Effector memory CD8-positive, alpha-beta T cell (primary cell): Measurements from ENCODE around the gene ATE1.

Source experiments
- ATAC-seq: fragments of 150-1000 bp; cut with Tn5 transposase; replicated peaks from 2 replicates; pipeline ENCODE4 v1.10.0; 2021; ENCODE audit warnings: mild to moderate bottlenecking, moderate library complexity
- DNase-seq, 3 experiments: peaks; one replicate each; pipeline ENCODE4 v3.0.0; 2021
- H3K27ac Mint-ChIP-seq, 2 donors: one replicate each; pipeline ENCODE4 v1.8.0; 2022; ENCODE audit warnings: mild to moderate bottlenecking in 2 of 2, mixed read lengths in 2 of 2, moderate library complexity in 2 of 2
- H3K27me3 Mint-ChIP-seq, 2 donors: one replicate each; pipeline ENCODE4 v1.8.0; 2022; ENCODE audit warnings: mixed read lengths in 2 of 2
- H3K36me3 Mint-ChIP-seq: one replicate; pipeline ENCODE4 v1.8.0; 2022; ENCODE audit warnings: mild to moderate bottlenecking, moderate library complexity, mixed read lengths; ENCODE audit not compliant: insufficient read depth
- H3K4me1 Mint-ChIP-seq, 2 donors: one replicate each; pipeline ENCODE4 v1.8.0; 2022; ENCODE audit warnings: low read depth in 2 of 2, mixed read lengths in 2 of 2
- H3K4me3 Mint-ChIP-seq, 2 donors: one replicate each; pipeline ENCODE4 v1.8.0; 2022; ENCODE audit warnings: mild to moderate bottlenecking in 2 of 2, mixed read lengths in 2 of 2, moderate library complexity in 2 of 2
- H3K9me3 Mint-ChIP-seq, 2 donors: one replicate each; pipeline ENCODE4 v1.8.0; 2022; ENCODE audit warnings: mixed read lengths in 2 of 2

The ATE1 gene

GRCh38 chr10:121736315-121737130 lies 191.3 kb downstream of the ATE1 start:
- peaks cover 7 to 43% of the 10 kb centered on the region in 2 donors for H3K27me3 Mint-ChIP-seq
- H3K36me3 Mint-ChIP-seq: no peaks in the 10 kb centered on the region
- H3K27ac Mint-ChIP-seq: no peak overlapping the region
- no peaks in the 10 kb centered on the region for H3K9me3 Mint-ChIP-seq
- H3K4me1 Mint-ChIP-seq: peaks cover 11 to 16% of the 10 kb centered on the region in 2 donors
- ATAC-seq (no peak), DNase-seq (no peak)
- no peak overlapping the region for H3K4me3 Mint-ChIP-seq

- no peak overlapping the region for H3K4me3 Mint-ChIP-seq
- no peaks in the 10 kb centered on the region for H3K36me3 Mint-ChIP-seq
- no peak for ATAC-seq
- H3K4me1 Mint-ChIP-seq: peaks cover 11 to 16% of the 10 kb centered on the region in 2 donors
- no peaks in the 10 kb centered on the region for H3K9me3 Mint-ChIP-seq
- no peak overlapping the region for H3K27ac Mint-ChIP-seq
- no peak for DNase-seq
- peaks cover 7 to 50% of the 10 kb centered on the region in 2 donors for H3K27me3 Mint-ChIP-seq
Observed at GRCh38 chr10:121735263-121735662, 192.6 kb downstream of the ATE1 start.

- Mint-ChIP-seq H3K36me3 (no peaks in the 10 kb centered on the region), H3K27me3 (peaks cover 7 to 50% of the 10 kb centered on the region in 2 donors), H3K4me1 (peaks cover 11 to 16% of the 10 kb centered on the region in 2 donors), H3K9me3 (no peaks in the 10 kb centered on the region), H3K27ac (no peak overlapping the region), H3K4me3 (no peak overlapping the region)
- no peak for ATAC-seq
- DNase-seq: peak in 1 of 3 experiments; percentile 2
Observed at GRCh38 chr10:121734589-121735045, 193.2 kb downstream of the ATE1 start.

DNA sequence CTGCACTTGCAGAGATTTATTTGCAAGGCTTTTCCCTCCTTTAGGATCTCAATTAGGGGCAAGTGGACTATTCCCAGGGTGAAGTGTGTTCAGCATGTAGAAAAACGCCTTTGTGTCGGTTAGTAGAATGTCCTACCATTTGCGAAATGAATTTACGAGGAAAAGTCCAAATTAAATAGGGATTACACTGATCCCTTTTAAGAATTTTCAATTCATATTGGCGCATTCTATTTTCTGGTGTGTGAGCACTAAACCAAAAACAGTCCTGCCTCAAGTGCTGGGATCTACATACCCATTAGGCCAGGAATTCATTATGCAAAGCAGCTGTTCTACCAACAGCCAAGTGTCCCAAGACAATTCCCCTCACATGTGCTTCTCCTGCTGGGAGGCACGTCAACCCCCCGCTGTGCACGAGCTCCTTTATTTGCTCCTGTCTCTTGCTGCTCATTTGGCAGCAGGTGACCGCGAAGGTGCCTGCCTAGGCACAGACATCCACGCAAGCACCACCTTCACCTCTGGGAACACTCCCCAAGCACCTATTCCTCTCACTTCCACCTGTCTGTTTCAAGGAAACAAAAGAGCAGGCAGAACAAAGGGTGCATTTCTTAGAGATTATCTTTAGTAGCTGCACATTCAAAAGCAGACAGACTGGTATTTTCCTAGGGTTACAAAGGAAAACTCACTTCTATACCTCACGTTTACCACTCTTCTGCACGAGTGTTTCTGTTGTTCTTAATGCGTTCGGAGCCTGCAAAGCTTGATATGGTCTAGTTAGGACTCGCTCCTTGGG lies 195.0 kb downstream of the ATE1 start:
- Mint-ChIP-seq H3K4me3 (no peak overlapping the region), H3K4me1 (peaks cover 5 to 9% of the 10 kb centered on the region in 2 donors), H3K36me3 (no peaks in the 10 kb centered on the region), H3K27ac (no peak overlapping the region), H3K9me3 (no peaks in the 10 kb centered on the region), H3K27me3 (peaks cover 7 to 58% of the 10 kb centered on the region in 2 donors)
- no peak for ATAC-seq
- DNase-seq: no peak

- no peak for DNase-seq
- Mint-ChIP-seq H3K4me1 (peaks cover 2 to 5% of the 10 kb centered on the region in 2 donors), H3K4me3 (no peak overlapping the region), H3K27me3 (peaks cover 7 to 58% of the 10 kb centered on the region in 2 donors), H3K36me3 (no peaks in the 10 kb centered on the region), H3K9me3 (no peaks in the 10 kb centered on the region), H3K27ac (no peak overlapping the region)
- ATAC-seq: no peak
Observed at GRCh38 chr10:121732172-121732571, 195.7 kb downstream of the ATE1 start.

DNA sequence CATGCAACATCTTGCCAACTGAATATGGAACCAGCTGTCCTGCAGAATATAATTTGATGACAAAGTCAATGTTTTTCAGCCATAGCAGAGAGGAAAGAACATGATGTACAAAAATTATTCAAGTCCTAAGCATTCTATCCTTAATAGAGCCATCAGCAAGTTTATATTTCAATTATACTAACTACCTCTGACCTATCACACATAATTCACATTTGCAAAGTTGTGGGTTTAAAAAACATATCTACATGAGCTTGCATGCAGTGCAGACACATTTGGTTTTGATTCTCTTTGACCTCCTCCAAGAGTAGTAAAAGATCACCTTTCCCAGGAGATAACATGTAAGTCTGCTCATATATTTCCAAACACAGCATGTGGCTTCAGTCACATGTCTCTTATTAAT lies 203.5 kb downstream of the ATE1 start:
- Mint-ChIP-seq H3K4me3 (no peak overlapping the region), H3K9me3 (no peaks in the 10 kb centered on the region), H3K27ac (no peak overlapping the region), H3K27me3 (peaks cover 11 to 40% of the 10 kb centered on the region in 2 donors), H3K4me1 (no peaks in the 10 kb centered on the region), H3K36me3 (peaks cover 3% of the 10 kb centered on the region)
- ATAC-seq (no peak), DNase-seq (no peak)

DNA sequence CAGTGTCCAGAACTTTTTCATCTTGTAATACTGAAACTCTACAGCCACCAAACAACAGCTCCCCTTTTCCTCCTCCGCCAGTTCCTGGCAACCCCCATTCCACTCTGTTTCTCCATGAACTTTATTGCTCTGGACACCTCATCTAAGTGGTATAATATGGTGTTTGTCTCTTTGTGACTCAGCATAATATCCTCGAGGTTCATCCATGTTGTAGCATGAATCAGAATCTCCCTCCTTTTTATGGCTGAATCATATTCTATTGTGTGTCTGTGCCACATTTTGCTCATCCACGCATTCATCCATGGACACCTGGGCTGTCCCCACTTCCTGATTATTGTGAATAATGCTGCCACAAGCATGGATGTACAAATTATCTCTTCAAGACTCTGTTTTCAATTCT lies 205.2 kb downstream of the ATE1 start:
- Mint-ChIP-seq H3K27me3 (peaks cover 22 to 33% of the 10 kb centered on the region in 2 donors), H3K36me3 (peaks cover 3% of the 10 kb centered on the region), H3K4me1 (no peaks in the 10 kb centered on the region), H3K4me3 (no peak overlapping the region), H3K27ac (no peak overlapping the region), H3K9me3 (no peaks in the 10 kb centered on the region)
- no peak for DNase-seq
- ATAC-seq: no peak

- ATAC-seq (no peak), DNase-seq (no peak)
- Mint-ChIP-seq H3K27me3 (peaks cover 29 to 41% of the 10 kb centered on the region in 2 donors), H3K4me3 (no peak overlapping the region), H3K27ac (no peak overlapping the region), H3K4me1 (no peaks in the 10 kb centered on the region), H3K36me3 (peaks cover 3% of the 10 kb centered on the region), H3K9me3 (no peaks in the 10 kb centered on the region)
Observed at GRCh38 chr10:121721257-121721656, 206.6 kb downstream of the ATE1 start.

GRCh38 chr10:121715969-121716368 lies 211.9 kb downstream of the ATE1 start:
- H3K4me1 Mint-ChIP-seq: no peaks in the 10 kb centered on the region
- no peaks in the 10 kb centered on the region for H3K36me3 Mint-ChIP-seq
- H3K9me3 Mint-ChIP-seq: no peaks in the 10 kb centered on the region
- H3K27me3 Mint-ChIP-seq: peaks cover 19 to 24% of the 10 kb centered on the region in 2 donors
- H3K27ac Mint-ChIP-seq: no peak overlapping the region
- no peak for DNase-seq
- no peak overlapping the region for H3K4me3 Mint-ChIP-seq
- ATAC-seq: no peak

DNA sequence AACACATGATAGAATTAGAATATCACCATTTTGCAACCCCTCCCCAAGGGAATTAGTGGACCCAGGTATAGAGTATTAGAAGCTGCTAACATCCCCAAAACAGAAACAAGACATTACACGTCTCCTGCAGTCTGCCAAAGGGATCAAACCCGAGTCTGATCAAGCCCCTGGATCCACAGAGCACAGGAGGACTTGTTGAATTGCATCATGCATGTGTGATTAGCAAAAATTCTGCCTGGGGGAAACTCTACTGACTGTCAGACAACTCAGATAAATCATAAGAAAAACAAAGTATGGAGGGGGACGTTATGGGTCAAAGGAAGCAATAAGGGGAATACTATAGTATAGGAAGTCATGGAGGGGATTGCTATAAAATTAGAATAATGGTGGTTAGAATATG lies 212.8 kb downstream of the ATE1 start:
- no peak overlapping the region for H3K4me3 Mint-ChIP-seq
- H3K27ac Mint-ChIP-seq: no peak overlapping the region
- ATAC-seq (no peak), DNase-seq (no peak)
- H3K27me3 Mint-ChIP-seq: peaks cover 22 to 25% of the 10 kb centered on the region in 2 donors
- H3K36me3 Mint-ChIP-seq: no peaks in the 10 kb centered on the region
- H3K9me3 Mint-ChIP-seq: no peaks in the 10 kb centered on the region
- H3K4me1 Mint-ChIP-seq: no peaks in the 10 kb centered on the region

DNA sequence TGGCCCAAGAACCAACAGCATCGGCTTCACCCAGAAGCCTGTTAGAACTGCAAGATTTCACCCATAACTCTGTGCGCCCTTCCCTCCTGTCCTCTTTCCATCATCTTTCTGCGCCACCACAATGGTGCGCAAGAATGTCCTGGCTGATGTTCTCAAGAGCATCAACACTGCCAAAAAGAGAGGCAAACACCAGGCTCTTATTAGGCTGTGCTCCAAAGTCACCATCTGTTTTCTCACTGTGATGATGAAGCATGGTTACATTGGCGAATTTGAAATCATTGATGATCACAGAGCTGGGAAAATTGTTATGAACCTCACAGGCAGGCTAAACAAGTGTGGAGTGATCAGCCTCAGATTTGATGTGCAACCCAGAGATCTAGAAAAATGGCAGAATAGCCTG lies 214.3 kb downstream of the ATE1 start:
- Mint-ChIP-seq H3K4me1 (no peaks in the 10 kb centered on the region), H3K27me3 (peaks cover 29 to 37% of the 10 kb centered on the region in 2 donors), H3K4me3 (no peak overlapping the region), H3K36me3 (no peaks in the 10 kb centered on the region), H3K27ac (no peak overlapping the region), H3K9me3 (no peaks in the 10 kb centered on the region)
- DNase-seq (no peak), ATAC-seq (no peak)

- H3K9me3 Mint-ChIP-seq: no peaks in the 10 kb centered on the region
- H3K27me3 Mint-ChIP-seq: peaks cover 26 to 53% of the 10 kb centered on the region in 2 donors
- no peaks in the 10 kb centered on the region for H3K4me1 Mint-ChIP-seq
- DNase-seq (no peak), ATAC-seq (no peak)
- H3K4me3 Mint-ChIP-seq: no peak overlapping the region
- H3K27ac Mint-ChIP-seq: no peak overlapping the region
- no peaks in the 10 kb centered on the region for H3K36me3 Mint-ChIP-seq
Observed at GRCh38 chr10:121710971-121711370, 216.9 kb downstream of the ATE1 start.

- no peaks in the 10 kb centered on the region for H3K9me3 Mint-ChIP-seq
- ATAC-seq: no peak
- no peaks in the 10 kb centered on the region for H3K4me1 Mint-ChIP-seq
- H3K4me3 Mint-ChIP-seq: no peak overlapping the region
- H3K27ac Mint-ChIP-seq: no peak overlapping the region
- H3K36me3 Mint-ChIP-seq: no peaks in the 10 kb centered on the region
- DNase-seq: no peak
- H3K27me3 Mint-ChIP-seq: peaks cover 34 to 60% of the 10 kb centered on the region in 2 donors
Observed at GRCh38 chr10:121710207-121710606, 217.6 kb downstream of the ATE1 start.

DNA sequence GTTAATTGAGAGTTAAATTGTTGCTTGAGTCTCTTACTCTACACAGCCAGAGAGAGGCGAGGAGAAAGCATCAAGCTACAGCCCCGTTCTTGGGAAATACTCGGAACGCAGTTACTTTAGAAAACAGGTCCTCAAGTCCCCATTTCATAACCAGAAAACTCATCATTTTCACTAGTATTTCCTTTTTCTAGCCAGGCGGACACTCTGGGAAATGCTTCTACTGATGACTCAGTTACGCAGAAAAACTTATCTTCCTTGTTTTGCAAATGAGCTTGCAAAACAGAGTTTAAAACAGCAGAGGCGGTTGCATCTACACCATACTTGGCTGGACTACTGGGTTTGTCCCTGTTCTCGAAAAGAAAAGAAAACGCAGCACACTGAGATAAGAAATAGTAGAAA lies 218.2 kb downstream of the ATE1 start:
- peaks cover 34 to 60% of the 10 kb centered on the region in 2 donors for H3K27me3 Mint-ChIP-seq
- no peak for DNase-seq

More for the DNA sequence above, 218.2 kb downstream of the ATE1 start:
- no peak overlapping the region for H3K4me3 Mint-ChIP-seq
- no peaks in the 10 kb centered on the region for H3K9me3 Mint-ChIP-seq
- H3K36me3 Mint-ChIP-seq: no peaks in the 10 kb centered on the region
- H3K4me1 Mint-ChIP-seq: no peaks in the 10 kb centered on the region
- no peak for ATAC-seq
- no peak overlapping the region for H3K27ac Mint-ChIP-seq
